HEK293 (cell line): Measurements from ENCODE around the gene PRPF6.

Source experiments
- GLIS1 ChIP-seq: fragments of 450-650 bp; formaldehyde crosslinking; IDR thresholded peaks from 2 replicates; pipeline ENCODE4 v1.5.1; 2016; ENCODE audit warnings: missing biosample characterization, missing genetic modification characterization
- KLF16 ChIP-seq: fragments of 450-650 bp; formaldehyde crosslinking; IDR thresholded peaks from 2 replicates; pipeline ENCODE4 v1.5.1; 2017; ENCODE audit warnings: missing biosample characterization, missing genetic modification characterization
- MZF1 ChIP-seq: fragments of 450-650 bp; formaldehyde crosslinking; IDR thresholded peaks from 2 replicates; pipeline ENCODE4 v1.5.1; 2017; ENCODE audit warnings: missing biosample characterization, missing genetic modification characterization, borderline replicate concordance
- PRDM2 ChIP-seq: fragments of 450-650 bp; formaldehyde crosslinking; IDR thresholded peaks from 2 replicates; pipeline ENCODE4 v1.5.1; 2016; ENCODE audit warnings: missing biosample characterization, missing genetic modification characterization, borderline replicate concordance
- RBAK ChIP-seq: fragments of 450-650 bp; formaldehyde crosslinking; IDR thresholded peaks from 2 replicates; pipeline ENCODE4 v1.5.1; 2016; ENCODE audit warnings: missing biosample characterization, missing genetic modification characterization
- SCRT1 ChIP-seq: fragments of 450-650 bp; formaldehyde crosslinking; IDR thresholded peaks from 2 replicates; pipeline ENCODE4 v1.5.1; 2016; ENCODE audit warnings: missing biosample characterization, missing genetic modification characterization, borderline replicate concordance
- ZBTB48 ChIP-seq: fragments of 450-650 bp; formaldehyde crosslinking; IDR thresholded peaks from 2 replicates; pipeline ENCODE4 v1.5.1; 2016; ENCODE audit warnings: missing biosample characterization, missing genetic modification characterization
- ZBTB49 ChIP-seq: fragments of 450-650 bp; formaldehyde crosslinking; IDR thresholded peaks from 2 replicates; pipeline ENCODE4 v1.5.1; 2016; ENCODE audit warnings: missing biosample characterization, missing genetic modification characterization, low read depth
- ZFP41 ChIP-seq: fragments of 450-650 bp; formaldehyde crosslinking; IDR thresholded peaks from 2 replicates; pipeline ENCODE4 v1.5.1; 2016; ENCODE audit warnings: missing biosample characterization, missing genetic modification characterization, borderline replicate concordance
- ZIC2 ChIP-seq: fragments of 450-650 bp; formaldehyde crosslinking; IDR thresholded peaks from 2 replicates; pipeline ENCODE4 v1.5.1; 2016; ENCODE audit warnings: missing biosample characterization, missing genetic modification characterization
- ZNF10 ChIP-seq: fragments of 450-650 bp; formaldehyde crosslinking; IDR thresholded peaks from 2 replicates; pipeline ENCODE4 v1.5.1; 2017; ENCODE audit warnings: missing biosample characterization, missing genetic modification characterization
- ZNF132 ChIP-seq: fragments of 450-650 bp; formaldehyde crosslinking; IDR thresholded peaks from 2 replicates; pipeline ENCODE4 v1.5.1; 2017; ENCODE audit warnings: missing biosample characterization, missing genetic modification characterization, borderline replicate concordance
- ZNF169 ChIP-seq: fragments of 450-650 bp; formaldehyde crosslinking; IDR thresholded peaks from 2 replicates; pipeline ENCODE4 v1.5.1; 2016; ENCODE audit warnings: missing biosample characterization, missing genetic modification characterization
- ZNF211 ChIP-seq: fragments of 450-650 bp; formaldehyde crosslinking; IDR thresholded peaks from 2 replicates; pipeline ENCODE4 v1.5.1; 2016; ENCODE audit warnings: low read depth, missing biosample characterization, missing genetic modification characterization
- ZNF221 ChIP-seq: fragments of 450-650 bp; formaldehyde crosslinking; IDR thresholded peaks from 2 replicates; pipeline ENCODE4 v1.5.1; 2017; ENCODE audit warnings: missing biosample characterization, missing genetic modification characterization, borderline replicate concordance
- ZNF280D ChIP-seq: fragments of 450-650 bp; formaldehyde crosslinking; IDR thresholded peaks from 2 replicates; pipeline ENCODE4 v1.5.1; 2016; ENCODE audit warnings: missing biosample characterization, missing genetic modification characterization
- ZNF324 ChIP-seq: fragments of 450-650 bp; formaldehyde crosslinking; IDR thresholded peaks from 2 replicates; pipeline ENCODE4 v1.5.1; 2016; ENCODE audit warnings: missing biosample characterization, missing genetic modification characterization
- ZNF416 ChIP-seq: fragments of 450-650 bp; formaldehyde crosslinking; IDR thresholded peaks from 2 replicates; pipeline ENCODE4 v1.5.1; 2016; ENCODE audit warnings: missing biosample characterization, missing genetic modification characterization
- ZNF529 ChIP-seq: fragments of 450-650 bp; formaldehyde crosslinking; IDR thresholded peaks from 2 replicates; pipeline ENCODE4 v1.5.1; 2017; ENCODE audit warnings: missing genetic modification characterization, missing biosample characterization; ENCODE audit not compliant: insufficient replicate concordance
- ZNF544 ChIP-seq: fragments of 450-650 bp; formaldehyde crosslinking; IDR thresholded peaks from 2 replicates; pipeline ENCODE4 v1.5.0; 2017; ENCODE audit warnings: missing biosample characterization, missing genetic modification characterization
- ZNF548 ChIP-seq: fragments of 450-650 bp; formaldehyde crosslinking; IDR thresholded peaks from 2 replicates; pipeline ENCODE4 v1.5.1; 2016; ENCODE audit warnings: missing biosample characterization, missing genetic modification characterization
- ZNF549 ChIP-seq: fragments of 450-650 bp; IDR thresholded peaks from 2 replicates; pipeline ENCODE4 v1.5.1; 2018; ENCODE audit warnings: missing biosample characterization, missing genetic modification characterization, mild to moderate bottlenecking, inconsistent platforms, moderate library complexity
- ZNF555 ChIP-seq: fragments of 450-650 bp; formaldehyde crosslinking; conservative IDR thresholded peaks from 2 replicates; pipeline ENCODE4 v1.5.1; 2017; ENCODE audit warnings: missing biosample characterization, mild to moderate bottlenecking, missing genetic modification characterization, inconsistent platforms
- ZNF585B ChIP-seq: fragments of 450-650 bp; formaldehyde crosslinking; IDR thresholded peaks from 2 replicates; pipeline ENCODE4 v1.5.1; 2016; ENCODE audit warnings: missing biosample characterization, missing genetic modification characterization
- ZNF610 ChIP-seq: fragments of 450-650 bp; formaldehyde crosslinking; IDR thresholded peaks from 2 replicates; pipeline ENCODE4 v1.5.1; 2016; ENCODE audit warnings: missing biosample characterization, missing genetic modification characterization, borderline replicate concordance
- ZNF701 ChIP-seq: fragments of 450-650 bp; formaldehyde crosslinking; IDR thresholded peaks from 2 replicates; pipeline ENCODE4 v1.5.1; 2016; ENCODE audit warnings: missing biosample characterization, missing genetic modification characterization
- ZSCAN18 ChIP-seq: fragments of 450-650 bp; formaldehyde crosslinking; IDR thresholded peaks from 2 replicates; pipeline ENCODE4 v1.5.1; 2016; ENCODE audit warnings: missing biosample characterization, missing genetic modification characterization

The PRPF6 gene

GRCh38 chr20:64079273-64080012 is 98.5 kb downstream of the PRPF6 start, which contains the start of gene RGS19 (continued):
- no peak for TF ChIP-seq PRDM2 (tag by site-specific recombination)
- no peak for TF ChIP-seq ZSCAN18 (tag by site-specific recombination)
- no peak for TF ChIP-seq ZNF416 (tag by site-specific recombination)
- peak; percentile 70; the same call in 1 of the 2 replicates for TF ChIP-seq KLF16 (tag by site-specific recombination)
- TF ChIP-seq ZNF324 (tag by site-specific recombination): no peak
- TF ChIP-seq ZNF280D: no peak
- TF ChIP-seq MZF1 (tag by site-specific recombination): no peak
- no peak for TF ChIP-seq ZNF132 (tag by site-specific recombination)
- no peak for TF ChIP-seq ZNF211 (tag by site-specific recombination)
- no peak for TF ChIP-seq SCRT1 (tag by site-specific recombination)
- no peak for TF ChIP-seq ZNF585B (tag by site-specific recombination)
- no peak for TF ChIP-seq ZNF221 (tag by site-specific recombination)
- no peak for TF ChIP-seq RBAK (tag by site-specific recombination)
- no peak for TF ChIP-seq ZBTB49 (tag by site-specific recombination)
- TF ChIP-seq ZNF549 (tag by site-specific recombination): no peak
- no peak for TF ChIP-seq ZNF544 (tag by site-specific recombination)
- TF ChIP-seq ZNF529 (tag by site-specific recombination): no peak
- TF ChIP-seq ZNF169 (tag by site-specific recombination): no peak
- peak; percentile 40 for TF ChIP-seq GLIS1 (tag by site-specific recombination)
- no peak for TF ChIP-seq ZFP41
- no peak for TF ChIP-seq ZNF555 (tag by site-specific recombination)
- peak; percentile 90 for TF ChIP-seq ZIC2 (tag by site-specific recombination)
- TF ChIP-seq ZNF701 (tag by site-specific recombination): no peak
- TF ChIP-seq ZNF548 (tag by site-specific recombination): no peak
- TF ChIP-seq ZBTB48 (tag by site-specific recombination): 0 out of 2 replicates have a peak, but pooled peaks have one; percentile 19
- no peak for TF ChIP-seq ZNF10 (tag by site-specific recombination)
- no peak for TF ChIP-seq ZNF610 (tag by site-specific recombination)
